ENCODE data around the gene RWDD2A. TPM values are rescaled to one million over a fixed set of nuclear protein-coding genes. Genes with fewer than 3 reads are reported as not detected.

Gene RWDD2A
- total RNA-seq (2014; rRNA removed; shearing (Covaris generic)): 1.3 and 1.8 TPM in 2 replicates

GRCh38 chr6:83192871-83193746 lies at the start of gene RWDD2A, which contains the start of gene PGM3:
Gene RWDD2A, plus strand, starts transcription at chr6:83193357. Its CDS starts 1,095 bp downstream, at chr6:83194452.
Gene PGM3, minus strand, starts transcription at chr6:83193265. Its CDS starts 2,253 bp downstream, at chr6:83191012.

Other genes with a start within 250 kb of the RWDD2A start
- gene UBE3D, start 127.5 kb upstream of the RWDD2A start, total RNA-seq (2014; rRNA removed; shearing (Covaris generic)): 2.5 and 3.1 TPM in 2 replicates
- gene DOP1A, start 125.7 kb upstream of the RWDD2A start, total RNA-seq (2014; rRNA removed; shearing (Covaris generic)): 4.7 and 6.2 TPM in 2 replicates
- gene PGM3, start 92 bp upstream of the RWDD2A start, total RNA-seq (2014; rRNA removed; shearing (Covaris generic)): 13.1 and 24.0 TPM in 2 replicates
- gene ME1, start 237.7 kb downstream of the RWDD2A start, total RNA-seq (2014; rRNA removed; shearing (Covaris generic)): 5.4 and 5.6 TPM in 2 replicates